ENCODE data around the gene MAMSTR. TPM values are rescaled to one million over a fixed set of nuclear protein-coding genes. Genes with fewer than 3 reads are reported as not detected.

Gene MAMSTR
- total and polyA plus RNA-seq, 8 donors = 1.3 to 5.2 (median 4.5) TPM

- DNase-seq (peak in 1 of 4 donors; percentile 75), ATAC-seq (no peak)
- peaks cover 5 to 15% of the 10 kb centered on the region in 2 donors for H3K4me1 ChIP-seq
- TF ChIP-seq, protein P1, sequence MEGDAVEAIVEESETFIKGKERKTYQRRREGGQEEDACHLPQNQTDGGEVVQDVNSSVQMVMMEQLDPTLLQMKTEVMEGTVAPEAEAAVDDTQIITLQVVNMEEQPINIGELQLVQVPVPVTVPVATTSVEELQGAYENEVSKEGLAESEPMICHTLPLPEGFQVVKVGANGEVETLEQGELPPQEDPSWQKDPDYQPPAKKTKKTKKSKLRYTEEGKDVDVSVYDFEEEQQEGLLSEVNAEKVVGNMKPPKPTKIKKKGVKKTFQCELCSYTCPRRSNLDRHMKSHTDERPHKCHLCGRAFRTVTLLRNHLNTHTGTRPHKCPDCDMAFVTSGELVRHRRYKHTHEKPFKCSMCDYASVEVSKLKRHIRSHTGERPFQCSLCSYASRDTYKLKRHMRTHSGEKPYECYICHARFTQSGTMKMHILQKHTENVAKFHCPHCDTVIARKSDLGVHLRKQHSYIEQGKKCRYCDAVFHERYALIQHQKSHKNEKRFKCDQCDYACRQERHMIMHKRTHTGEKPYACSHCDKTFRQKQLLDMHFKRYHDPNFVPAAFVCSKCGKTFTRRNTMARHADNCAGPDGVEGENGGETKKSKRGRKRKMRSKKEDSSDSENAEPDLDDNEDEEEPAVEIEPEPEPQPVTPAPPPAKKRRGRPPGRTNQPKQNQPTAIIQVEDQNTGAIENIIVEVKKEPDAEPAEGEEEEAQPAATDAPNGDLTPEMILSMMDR (IDR thresholded peaks at IDR 0.05) = no peak
- H3K4me3 ChIP-seq = no peak overlapping the region
- intact Hi-C loops (cut with DNase I) = no loop called here
- H3K27me3 ChIP-seq = peaks cover 9 to 33% of the 10 kb centered on the region in 2 donors
- no peaks in the 10 kb centered on the region for H3K9me3 ChIP-seq
- H3K27ac ChIP-seq = no peak overlapping the region
- H3K36me3 ChIP-seq = no peaks in the 10 kb centered on the region
These were observed 38.2 kb upstream of the MAMSTR start for GRCh38 chr19:48757741-48758144.

GRCh38 chr19:48757089-48757675, 37.7 kb upstream of the MAMSTR start:
- H3K9me3 ChIP-seq = no peaks in the 10 kb centered on the region
- peak in 1 of 4 donors; percentile 55 for DNase-seq
- no peak for ATAC-seq
- intact Hi-C loops (cut with DNase I) = no loop called here
- H3K36me3 ChIP-seq = no peaks in the 10 kb centered on the region
- H3K4me3 ChIP-seq = no peak overlapping the region
- TF ChIP-seq, protein P1 (IDR thresholded peaks at IDR 0.05) = no peak
- H3K27ac ChIP-seq = no peak overlapping the region
- peaks cover 9 to 20% of the 10 kb centered on the region in 2 donors for H3K4me1 ChIP-seq
- peaks cover 14 to 39% of the 10 kb centered on the region in 2 donors for H3K27me3 ChIP-seq

DNA sequence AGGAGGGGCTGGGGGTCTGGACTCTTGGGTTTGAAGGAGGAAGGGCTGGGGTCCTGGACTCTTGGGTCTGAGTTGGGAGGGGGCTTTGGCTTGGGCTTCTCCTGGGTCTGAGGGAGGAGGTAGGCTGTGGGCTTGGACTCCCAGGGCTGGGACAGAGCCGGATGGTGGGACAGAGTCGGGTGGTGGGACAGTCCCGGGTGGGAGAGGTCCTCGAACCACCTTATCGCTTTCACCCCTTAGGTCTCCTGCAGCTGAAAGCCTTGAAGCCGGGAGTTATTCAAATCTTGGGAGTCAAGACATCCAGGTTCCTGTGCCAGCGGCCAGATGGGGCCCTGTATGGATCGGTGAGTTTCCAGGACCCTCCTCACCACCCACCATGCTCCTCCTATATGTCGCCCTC, 37.2 kb upstream of the MAMSTR start:
- H3K4me3 ChIP-seq = no peak overlapping the region
- H3K27ac ChIP-seq = no peak overlapping the region
- H3K9me3 ChIP-seq = no peaks in the 10 kb centered on the region
- DNase-seq = no peak
- H3K4me1 ChIP-seq = peaks cover 13 to 25% of the 10 kb centered on the region in 2 donors
- H3K36me3 ChIP-seq = no peaks in the 10 kb centered on the region
- peaks cover 19 to 44% of the 10 kb centered on the region in 2 donors for H3K27me3 ChIP-seq
- ATAC-seq = no peak
- intact Hi-C loops (cut with DNase I) = no loop called here
- TF ChIP-seq, protein P1 (IDR thresholded peaks at IDR 0.05) = no peak

DNA sequence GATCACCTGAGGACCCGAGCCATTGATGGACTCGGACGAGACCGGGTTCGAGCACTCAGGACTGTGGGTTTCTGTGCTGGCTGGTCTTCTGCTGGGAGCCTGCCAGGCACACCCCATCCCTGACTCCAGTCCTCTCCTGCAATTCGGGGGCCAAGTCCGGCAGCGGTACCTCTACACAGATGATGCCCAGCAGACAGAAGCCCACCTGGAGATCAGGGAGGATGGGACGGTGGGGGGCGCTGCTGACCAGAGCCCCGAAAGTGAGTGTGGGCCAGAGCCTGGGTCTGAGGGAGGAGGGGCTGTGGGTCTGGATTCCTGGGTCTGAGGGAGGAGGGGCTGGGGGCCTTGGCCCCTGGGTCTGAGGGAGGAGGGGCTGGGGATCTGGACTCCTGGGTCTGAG, 36.7 kb upstream of the MAMSTR start:
- intact Hi-C loops (cut with DNase I) = no loop called here
- H3K27ac ChIP-seq = no peak overlapping the region
- ATAC-seq (no peak), DNase-seq (no peak)
- H3K27me3 ChIP-seq = peaks cover 21 to 48% of the 10 kb centered on the region in 2 donors
- H3K9me3 ChIP-seq = no peaks in the 10 kb centered on the region
- TF ChIP-seq, protein P1 (IDR thresholded peaks at IDR 0.05) = no peak
- H3K36me3 ChIP-seq = no peaks in the 10 kb centered on the region
- peaks cover 13 to 26% of the 10 kb centered on the region in 2 donors for H3K4me1 ChIP-seq
- no peak overlapping the region for H3K4me3 ChIP-seq

- TF ChIP-seq, protein P1 (IDR thresholded peaks at IDR 0.05) = no peak
- Histone ChIP-seq H3K27me3 (peaks cover 21 to 50% of the 10 kb centered on the region in 2 donors), H3K36me3 (no peaks in the 10 kb centered on the region), H3K4me1 (peaks cover 13 to 26% of the 10 kb centered on the region in 2 donors), H3K27ac (no peak overlapping the region), H3K9me3 (no peaks in the 10 kb centered on the region), H3K4me3 (no peak overlapping the region)
- DNase-seq (no peak), ATAC-seq (no peak)
- intact Hi-C loops (cut with DNase I) = no loop called here
These were observed 36.3 kb upstream of the MAMSTR start for GRCh38 chr19:48755787-48756186.
